ENCODE measurements around the gene KRTAP4-11.

DNA sequence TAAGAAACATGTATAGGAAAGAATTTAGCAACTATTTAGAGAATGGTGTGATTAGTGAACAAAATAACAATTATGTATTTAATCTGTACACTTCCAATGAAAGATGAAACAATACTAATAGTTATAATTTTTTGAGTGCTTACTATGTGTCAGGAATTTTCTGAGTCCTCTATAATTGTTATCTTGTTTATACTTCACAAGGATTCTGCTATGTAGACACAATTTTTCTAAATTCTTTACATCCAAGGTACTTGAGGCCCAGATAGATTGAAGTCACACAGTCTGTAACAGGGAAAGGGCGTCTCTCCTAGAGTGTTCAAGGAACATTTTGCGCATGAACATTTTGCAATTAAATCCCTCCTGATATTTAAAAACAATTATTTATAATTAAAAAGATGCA lies 6.9 kb upstream of the KRTAP4-11 start:
- TF ChIP-seq, protein P1, sequence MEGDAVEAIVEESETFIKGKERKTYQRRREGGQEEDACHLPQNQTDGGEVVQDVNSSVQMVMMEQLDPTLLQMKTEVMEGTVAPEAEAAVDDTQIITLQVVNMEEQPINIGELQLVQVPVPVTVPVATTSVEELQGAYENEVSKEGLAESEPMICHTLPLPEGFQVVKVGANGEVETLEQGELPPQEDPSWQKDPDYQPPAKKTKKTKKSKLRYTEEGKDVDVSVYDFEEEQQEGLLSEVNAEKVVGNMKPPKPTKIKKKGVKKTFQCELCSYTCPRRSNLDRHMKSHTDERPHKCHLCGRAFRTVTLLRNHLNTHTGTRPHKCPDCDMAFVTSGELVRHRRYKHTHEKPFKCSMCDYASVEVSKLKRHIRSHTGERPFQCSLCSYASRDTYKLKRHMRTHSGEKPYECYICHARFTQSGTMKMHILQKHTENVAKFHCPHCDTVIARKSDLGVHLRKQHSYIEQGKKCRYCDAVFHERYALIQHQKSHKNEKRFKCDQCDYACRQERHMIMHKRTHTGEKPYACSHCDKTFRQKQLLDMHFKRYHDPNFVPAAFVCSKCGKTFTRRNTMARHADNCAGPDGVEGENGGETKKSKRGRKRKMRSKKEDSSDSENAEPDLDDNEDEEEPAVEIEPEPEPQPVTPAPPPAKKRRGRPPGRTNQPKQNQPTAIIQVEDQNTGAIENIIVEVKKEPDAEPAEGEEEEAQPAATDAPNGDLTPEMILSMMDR (conservative IDR thresholded peaks at IDR 0.05), result no peak
- TF ChIP-seq ZFX (IDR thresholded peaks at IDR 0.05), result no peak
